ENCODE results near the gene SH3RF3. TPM values are rescaled to one million over a fixed set of nuclear protein-coding genes. Genes with fewer than 3 reads are reported as not detected.

The SH3RF3 gene
- total RNA-seq, 1 donor from 2014 or later = 7.3 TPM

- TF ChIP-seq EZH2 (IDR thresholded peaks at IDR 0.05; ENCODE audit: insufficient read depth, low read length) (no peak), CTCF (IDR thresholded peaks at IDR 0.05; ENCODE audit: insufficient read depth, low read depth, low read length) (no peak)
- Histone ChIP-seq H3K27ac (ENCODE audit: low read depth, low read length) (peak overlapping the region; percentile 93), H3K4me3 (ENCODE audit: insufficient read depth, low read depth, low read length) (peak overlapping the region; percentile 26), H3K4me1 (ENCODE audit: insufficient read depth, low read length) (peaks cover 42% of the 10 kb centered on the region), H3K36me3 (ENCODE audit: insufficient read depth, low read length) (no peaks in the 10 kb centered on the region), H4K20me1 (ENCODE audit: insufficient read depth, low read length) (peaks cover 3% of the 10 kb centered on the region), H3K79me2 (ENCODE audit: insufficient read depth, low read length) (peaks cover 32% of the 10 kb centered on the region), H3K4me2 (ENCODE audit: low read length) (peak overlapping the region; percentile 80), H2AFZ (ENCODE audit: low read depth, low read length) (peak overlapping the region; percentile 39), H3K9ac (ENCODE audit: low read length) (peak overlapping the region; percentile 76), H3K27me3 (ENCODE audit: insufficient read depth, low read length) (no peaks in the 10 kb centered on the region), H3K9me3 (ENCODE audit: insufficient read depth, low read depth, low read length) (no peaks in the 10 kb centered on the region)
- FAIRE-seq (no peak), DNase-seq (ENCODE audit: low read depth) (peak; percentile 97)
- Mint-ChIP-seq H3K36me3 (ENCODE audit: low read depth, unreplicated experiment) (peaks cover 6% of the 10 kb centered on the region), H3K4me1 (ENCODE audit: low read depth, unreplicated experiment) (peaks cover 31% of the 10 kb centered on the region), H3K4me3 (ENCODE audit: unreplicated experiment) (no peak overlapping the region), H3K27ac (ENCODE audit: unreplicated experiment) (no peak overlapping the region), H3K9me3 (ENCODE audit: unreplicated experiment) (peaks cover 9% of the 10 kb centered on the region), H3K27me3 (ENCODE audit: low read depth, unreplicated experiment) (no peaks in the 10 kb centered on the region)
These were observed 42.7 kb downstream of the SH3RF3 start for GRCh38 chr2:109171444-109172334.

- Mint-ChIP-seq H3K36me3 (ENCODE audit: low read depth, unreplicated experiment) (peaks cover 6% of the 10 kb centered on the region), H3K4me1 (ENCODE audit: low read depth, unreplicated experiment) (peaks cover 31% of the 10 kb centered on the region), H3K4me3 (ENCODE audit: unreplicated experiment) (no peak overlapping the region), H3K27ac (ENCODE audit: unreplicated experiment) (no peak overlapping the region), H3K9me3 (ENCODE audit: unreplicated experiment) (peaks cover 9% of the 10 kb centered on the region), H3K27me3 (ENCODE audit: low read depth, unreplicated experiment) (no peaks in the 10 kb centered on the region)
- FAIRE-seq = no peak
- H3K9me3 ChIP-seq (ENCODE audit: insufficient read depth, low read depth, low read length) = no peaks in the 10 kb centered on the region
- H3K27me3 ChIP-seq (ENCODE audit: insufficient read depth, low read length) = no peaks in the 10 kb centered on the region
- H3K27ac ChIP-seq (ENCODE audit: low read depth, low read length) = peak overlapping the region; percentile 93
- H3K79me2 ChIP-seq (ENCODE audit: insufficient read depth, low read length) = peaks cover 36% of the 10 kb centered on the region
- peaks cover 6% of the 10 kb centered on the region for H4K20me1 ChIP-seq (ENCODE audit: insufficient read depth, low read length)
- no peaks in the 10 kb centered on the region for H3K36me3 ChIP-seq (ENCODE audit: insufficient read depth, low read length)
- H3K4me3 ChIP-seq (ENCODE audit: insufficient read depth, low read depth, low read length) = no peak overlapping the region
- peak overlapping the region; percentile 76 for H3K9ac ChIP-seq (ENCODE audit: low read length)
- H3K4me1 ChIP-seq (ENCODE audit: insufficient read depth, low read length) = peaks cover 39% of the 10 kb centered on the region
- TF ChIP-seq CTCF (IDR thresholded peaks at IDR 0.05; ENCODE audit: insufficient read depth, low read depth, low read length) = no peak
- TF ChIP-seq EZH2 (IDR thresholded peaks at IDR 0.05; ENCODE audit: insufficient read depth, low read length) = no peak
- H3K4me2 ChIP-seq (ENCODE audit: low read length) = peak overlapping the region; percentile 80
- no peak overlapping the region for H2AFZ ChIP-seq (ENCODE audit: low read depth, low read length)
- DNase-seq (ENCODE audit: low read depth) = peak; percentile 36
These were observed 43.6 kb downstream of the SH3RF3 start for GRCh38 chr2:109172556-109173105.
